Stimulated activated naive CD8-positive, alpha-beta T cell treated with anti-CD3 and anti-CD28 coated beads, Interleukin-15, Interleukin-2, amounts not matched to agents 100 ng/mL and 50 ng/mL, for 24 hours (primary cell): ENCODE measurements around the gene FLOT1.
"Not testable (repeated sequence)": the region's sequence is repeated elsewhere in the genome, so short reads cannot be mapped to it uniquely, and the experiment has no call there.

Source experiments
- H3K27ac Mint-ChIP-seq: one replicate; pipeline ENCODE4 v1.8.0; 2021; ENCODE audit warnings: mild to moderate bottlenecking, mixed read lengths
- H3K27me3 Mint-ChIP-seq: one replicate; pipeline ENCODE4 v1.8.0; 2021; ENCODE audit warnings: mixed read lengths
- H3K36me3 Mint-ChIP-seq: one replicate; pipeline ENCODE4 v1.8.0; 2021; ENCODE audit warnings: low read depth, mixed read lengths
- H3K4me1 Mint-ChIP-seq: one replicate; pipeline ENCODE4 v1.8.0; 2021; ENCODE audit warnings: low read depth, mixed read lengths
- H3K4me3 Mint-ChIP-seq: one replicate; pipeline ENCODE4 v1.8.0; 2021; ENCODE audit warnings: mild to moderate bottlenecking, mixed read lengths
- H3K9me3 Mint-ChIP-seq: one replicate; pipeline ENCODE4 v1.8.0; 2021; ENCODE audit warnings: mixed read lengths

The FLOT1 gene

DNA sequence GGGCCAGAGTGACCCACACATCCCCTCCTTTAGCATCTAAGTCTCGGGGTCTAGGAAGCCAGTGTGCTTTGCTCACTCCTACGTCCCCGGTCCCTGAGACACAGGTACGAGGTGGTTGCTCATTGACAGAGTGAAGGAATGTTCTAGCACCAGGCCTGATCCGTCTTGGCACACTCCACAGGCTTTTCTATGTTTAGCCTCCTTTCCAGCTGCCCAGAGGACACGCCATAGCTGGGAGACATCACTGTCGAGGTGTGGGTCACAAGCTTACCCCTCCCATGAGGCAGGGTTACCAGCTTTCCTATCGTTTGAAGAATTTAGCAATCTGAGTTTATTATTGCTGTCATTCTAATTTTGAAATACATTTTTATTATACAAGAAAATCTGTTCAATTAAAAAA is 32.2 kb upstream of the FLOT1 start:
- H3K27me3 Mint-ChIP-seq = no peaks in the 10 kb centered on the region
- H3K4me3 Mint-ChIP-seq = no peak overlapping the region
- no peaks in the 10 kb centered on the region for H3K9me3 Mint-ChIP-seq
- peaks cover 5% of the 10 kb centered on the region for H3K36me3 Mint-ChIP-seq
- peaks cover 69% of the 10 kb centered on the region for H3K4me1 Mint-ChIP-seq
- H3K27ac Mint-ChIP-seq = no peak overlapping the region

DNA sequence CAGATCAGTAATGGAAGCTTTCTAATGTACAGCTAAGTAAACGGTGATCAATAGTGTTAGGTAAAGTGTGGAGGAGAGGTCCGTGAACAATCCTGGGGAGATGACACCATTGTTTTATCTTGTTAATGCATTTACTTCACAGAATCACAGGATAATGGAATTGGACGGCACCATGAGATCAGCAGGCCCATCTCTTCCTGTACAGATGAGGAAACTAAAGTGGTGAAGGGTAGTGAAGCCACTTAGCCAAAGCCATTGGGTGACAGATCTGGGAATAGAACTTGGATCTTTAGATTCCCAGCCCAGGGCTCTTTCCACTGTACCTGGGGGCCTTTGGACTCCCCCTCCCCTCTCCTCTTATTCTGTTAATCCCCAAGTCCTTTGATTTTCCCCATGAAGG is 28.1 kb upstream of the FLOT1 start:
- H3K27me3 Mint-ChIP-seq = no peaks in the 10 kb centered on the region
- peaks cover 84% of the 10 kb centered on the region for H3K4me1 Mint-ChIP-seq
- peaks cover 5% of the 10 kb centered on the region for H3K36me3 Mint-ChIP-seq
- H3K27ac Mint-ChIP-seq = peak overlapping the region; percentile 100
- no peaks in the 10 kb centered on the region for H3K9me3 Mint-ChIP-seq
- peak overlapping the region; percentile 78 for H3K4me3 Mint-ChIP-seq

DNA sequence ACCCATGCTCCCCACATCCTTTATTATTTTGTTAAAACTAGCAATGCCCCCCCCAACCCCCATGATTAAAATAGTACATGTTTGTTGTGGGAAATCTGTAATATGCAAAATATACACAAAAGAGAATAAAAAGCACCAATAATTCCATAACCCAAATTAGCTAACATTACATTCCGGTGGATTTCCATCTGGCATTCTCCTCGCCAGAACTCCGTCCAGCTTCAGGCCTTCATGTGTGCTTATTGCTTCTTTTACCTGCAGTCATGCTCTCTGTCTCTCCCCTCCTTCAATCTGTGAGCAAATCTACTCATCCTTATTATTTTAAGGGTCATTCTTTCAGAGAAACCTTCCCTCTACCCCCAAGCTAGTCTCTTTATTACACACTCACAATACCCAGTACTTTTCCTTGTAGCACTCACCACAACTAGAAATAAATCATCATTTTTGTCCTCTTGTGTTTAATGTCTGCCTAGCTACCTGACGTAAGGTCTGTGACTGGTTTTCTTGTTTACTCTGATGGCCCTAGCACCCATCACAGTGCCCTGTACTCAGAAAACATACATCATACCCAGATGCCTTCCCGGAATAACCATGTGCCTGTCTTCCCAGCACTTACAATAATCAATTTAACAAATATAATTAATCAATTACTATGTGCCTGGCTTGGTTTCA is 27.5 kb upstream of the FLOT1 start:
- Mint-ChIP-seq H3K4me3 (peak overlapping the region; percentile 78), H3K9me3 (no peaks in the 10 kb centered on the region), H3K27me3 (no peaks in the 10 kb centered on the region), H3K27ac (peak overlapping the region; percentile 100), H3K36me3 (peaks cover 5% of the 10 kb centered on the region), H3K4me1 (peaks cover 84% of the 10 kb centered on the region)

DNA sequence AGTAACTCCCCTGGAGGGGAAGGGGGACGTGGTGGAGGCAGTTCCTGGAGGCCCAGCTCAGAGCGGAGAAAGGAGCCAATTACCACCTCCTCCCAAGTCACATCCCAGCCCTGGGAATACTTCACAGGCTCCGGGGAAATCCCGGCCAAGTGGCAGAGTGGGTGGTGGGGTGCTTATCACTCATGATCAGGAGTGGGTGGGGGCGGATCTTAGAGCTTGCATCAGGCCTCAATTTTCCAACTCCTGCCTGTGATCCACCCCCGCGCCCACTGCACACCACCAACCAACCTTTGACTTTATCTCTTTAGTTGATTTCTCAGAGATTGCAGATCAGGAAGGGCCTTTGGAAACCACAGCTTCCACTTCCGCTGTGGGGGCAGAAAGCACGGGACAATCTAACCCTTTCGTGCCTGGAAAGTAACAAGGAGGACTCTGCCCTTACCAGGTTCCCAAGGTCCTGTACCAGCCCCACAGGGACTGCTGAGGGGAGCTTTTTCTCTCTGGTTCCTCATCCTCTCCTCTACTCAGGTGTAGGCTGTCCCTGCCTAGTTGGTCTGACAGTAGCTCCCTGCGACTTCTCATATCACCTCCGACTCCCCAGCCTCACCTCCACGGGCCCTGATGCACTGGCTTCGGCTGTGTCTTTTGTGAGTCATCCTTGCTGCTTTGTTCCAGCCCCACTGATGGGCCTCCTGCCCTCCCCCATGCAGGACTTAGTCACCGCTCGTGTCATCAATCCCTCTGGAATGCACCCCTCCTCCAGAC is 26.8 kb upstream of the FLOT1 start:
- Mint-ChIP-seq H3K4me3 (peak overlapping the region; percentile 78), H3K9me3 (no peaks in the 10 kb centered on the region), H3K27ac (peak overlapping the region; percentile 100)

DNA sequence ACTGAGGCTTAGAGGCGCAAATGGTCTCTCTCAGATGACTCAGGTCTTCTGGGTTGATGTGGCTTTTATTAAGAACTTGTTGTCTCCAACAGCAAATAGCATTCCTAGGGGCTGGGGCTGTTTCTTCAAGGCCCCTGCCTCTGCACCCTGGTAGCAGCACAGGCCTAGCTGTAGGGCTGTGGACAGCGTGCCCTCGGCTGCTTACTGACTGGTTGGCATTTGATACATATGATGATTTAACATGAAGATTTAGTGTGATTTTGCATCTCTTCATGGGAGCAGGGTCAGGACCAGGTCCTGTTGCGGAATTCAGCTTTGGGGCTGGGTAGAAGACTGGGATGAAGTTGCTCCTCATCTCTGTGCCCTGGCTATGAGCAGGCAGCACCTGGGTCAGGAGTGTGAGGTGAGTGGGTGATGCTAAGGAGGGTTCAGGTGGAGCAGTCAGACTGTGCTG is 26.2 kb upstream of the FLOT1 start:
- Mint-ChIP-seq H3K9me3 (no peaks in the 10 kb centered on the region), H3K4me3 (peak overlapping the region; percentile 78), H3K4me1 (peaks cover 89% of the 10 kb centered on the region), H3K36me3 (peaks cover 5% of the 10 kb centered on the region), H3K27ac (peak overlapping the region; percentile 100), H3K27me3 (no peaks in the 10 kb centered on the region)

More for the DNA sequence above, 26.8 kb upstream of the FLOT1 start:
- Mint-ChIP-seq H3K36me3 (peaks cover 5% of the 10 kb centered on the region), H3K4me1 (peaks cover 89% of the 10 kb centered on the region), H3K27me3 (no peaks in the 10 kb centered on the region)

DNA sequence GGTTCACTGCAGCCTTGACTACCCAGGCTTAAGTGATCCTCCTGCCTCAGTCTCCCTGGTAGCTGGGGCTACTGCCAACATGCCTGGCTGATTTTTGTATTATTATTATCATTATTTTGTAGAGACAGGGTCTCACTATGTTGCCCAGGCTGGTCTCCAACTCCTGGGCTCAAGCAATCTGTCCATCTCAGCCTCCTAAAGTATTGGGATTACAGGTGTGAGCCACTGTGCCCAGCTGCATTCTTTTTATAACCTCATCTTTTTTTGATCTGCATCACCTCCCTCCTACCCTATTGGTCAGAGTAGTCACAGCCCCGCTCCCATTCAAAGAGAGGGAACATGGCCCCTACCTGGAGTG is 25.4 kb upstream of the FLOT1 start:
- peaks cover 91% of the 10 kb centered on the region for H3K4me1 Mint-ChIP-seq
- H3K27me3 Mint-ChIP-seq = no peaks in the 10 kb centered on the region
- H3K4me3 Mint-ChIP-seq = peak overlapping the region; percentile 78
- peaks cover 5% of the 10 kb centered on the region for H3K36me3 Mint-ChIP-seq
- no peaks in the 10 kb centered on the region for H3K9me3 Mint-ChIP-seq
- peak overlapping the region; percentile 100 for H3K27ac Mint-ChIP-seq

DNA sequence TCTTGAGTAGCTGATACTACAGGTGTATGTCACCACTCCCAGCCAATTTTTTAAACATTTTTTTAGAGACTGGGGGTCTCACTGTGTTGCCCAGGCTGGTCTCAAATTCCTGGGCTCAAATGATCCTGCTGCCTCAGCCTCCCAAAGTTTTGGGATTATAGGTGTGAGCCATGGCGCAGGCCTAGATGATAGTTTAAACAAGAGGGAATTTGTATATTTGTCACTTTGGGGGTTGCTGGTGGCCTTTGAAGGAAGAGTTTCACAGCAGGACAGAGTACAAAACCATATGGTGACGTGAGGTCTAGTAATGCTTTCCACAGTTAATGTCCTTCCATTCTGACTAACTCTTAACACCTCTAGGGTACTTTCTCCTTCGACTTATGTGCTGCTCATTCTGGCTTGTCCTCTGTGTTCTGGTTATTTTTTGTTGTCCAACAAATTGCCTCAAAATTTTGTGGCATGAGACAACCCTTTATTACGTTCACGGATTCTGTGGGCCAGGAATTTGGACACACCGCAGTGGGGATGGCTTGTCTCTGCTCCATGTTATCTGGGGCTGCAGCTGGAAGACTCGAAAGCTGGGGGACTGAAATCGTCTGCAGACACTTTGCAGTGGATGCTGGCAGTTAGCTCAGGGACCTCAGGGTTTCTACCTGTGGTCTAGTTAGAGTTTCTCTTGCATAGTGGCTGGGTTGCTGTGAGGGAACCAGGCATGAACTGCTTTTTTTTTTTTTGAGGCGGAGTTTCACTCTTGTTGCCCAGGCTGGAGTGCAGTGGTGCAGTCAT is 24.9 kb upstream of the FLOT1 start:
- Mint-ChIP-seq H3K27me3 (no peaks in the 10 kb centered on the region), H3K9me3 (no peaks in the 10 kb centered on the region), H3K4me1 (peaks cover 85% of the 10 kb centered on the region), H3K36me3 (peaks cover 5% of the 10 kb centered on the region), H3K27ac (peak overlapping the region; percentile 100), H3K4me3 (peak overlapping the region; percentile 78)

DNA sequence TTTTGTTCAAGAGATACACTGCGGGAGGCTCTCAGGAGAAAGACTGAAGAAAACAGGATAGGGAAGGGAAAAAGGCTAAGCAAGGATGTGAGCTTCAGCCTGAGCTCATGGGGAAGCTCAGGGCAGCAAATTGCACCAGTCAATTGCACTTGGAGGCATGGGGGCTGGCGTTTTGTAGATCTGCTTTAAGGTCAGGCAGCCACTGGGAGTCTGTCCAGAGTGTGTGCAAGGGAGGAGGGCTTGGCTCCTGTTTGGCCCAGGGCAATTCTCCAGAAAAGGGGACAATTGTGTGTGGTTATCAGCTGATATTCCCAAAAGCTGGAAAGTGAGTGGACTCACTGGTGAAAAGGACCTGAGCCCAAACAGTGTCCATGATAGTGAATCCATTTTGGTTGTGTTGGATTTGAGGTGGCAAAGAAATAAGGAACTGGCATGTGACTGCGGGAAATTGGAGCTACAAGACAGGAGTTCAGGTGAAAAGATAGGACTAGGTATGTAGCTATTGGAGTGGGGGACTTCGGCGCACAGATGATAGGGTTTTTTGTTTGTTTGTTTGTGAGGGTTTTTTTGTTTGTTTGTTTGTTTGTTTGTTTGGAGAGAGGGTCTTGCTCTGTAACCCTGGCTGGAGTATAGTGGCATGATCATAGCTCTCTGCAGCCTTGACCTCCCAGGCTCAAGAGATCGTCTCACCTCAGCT is 24.1 kb upstream of the FLOT1 start:
- H3K27ac Mint-ChIP-seq = peak overlapping the region; percentile 100
- H3K9me3 Mint-ChIP-seq = no peaks in the 10 kb centered on the region
- H3K36me3 Mint-ChIP-seq = no peaks in the 10 kb centered on the region
- peaks cover 83% of the 10 kb centered on the region for H3K4me1 Mint-ChIP-seq
- H3K4me3 Mint-ChIP-seq = peak overlapping the region; percentile 78
- no peaks in the 10 kb centered on the region for H3K27me3 Mint-ChIP-seq

DNA sequence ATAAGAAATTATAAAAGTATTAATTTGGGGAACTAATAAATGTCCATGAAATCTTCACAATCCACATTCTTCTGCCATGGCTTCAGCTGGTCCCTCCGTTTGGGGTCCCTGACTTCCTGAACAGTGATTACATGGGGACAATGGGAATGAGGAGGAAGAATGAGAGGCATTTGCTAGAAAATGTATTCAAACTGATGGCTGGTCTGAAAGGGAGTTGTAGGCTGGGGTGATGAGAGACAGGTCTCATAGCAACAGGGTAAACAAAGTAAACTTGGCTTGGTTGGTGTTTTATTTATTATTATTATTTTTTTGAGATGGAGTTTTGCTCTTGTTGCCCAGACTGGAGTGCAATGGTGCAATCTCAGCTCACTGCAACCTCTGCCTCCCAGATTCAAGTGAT is 23.0 kb upstream of the FLOT1 start:
- Mint-ChIP-seq H3K4me1 (peaks cover 83% of the 10 kb centered on the region), H3K27ac (peak overlapping the region; percentile 59)
- not testable (repeated sequence) for H3K4me3 Mint-ChIP-seq, H3K36me3 Mint-ChIP-seq, H3K27me3 Mint-ChIP-seq, H3K9me3 Mint-ChIP-seq

DNA sequence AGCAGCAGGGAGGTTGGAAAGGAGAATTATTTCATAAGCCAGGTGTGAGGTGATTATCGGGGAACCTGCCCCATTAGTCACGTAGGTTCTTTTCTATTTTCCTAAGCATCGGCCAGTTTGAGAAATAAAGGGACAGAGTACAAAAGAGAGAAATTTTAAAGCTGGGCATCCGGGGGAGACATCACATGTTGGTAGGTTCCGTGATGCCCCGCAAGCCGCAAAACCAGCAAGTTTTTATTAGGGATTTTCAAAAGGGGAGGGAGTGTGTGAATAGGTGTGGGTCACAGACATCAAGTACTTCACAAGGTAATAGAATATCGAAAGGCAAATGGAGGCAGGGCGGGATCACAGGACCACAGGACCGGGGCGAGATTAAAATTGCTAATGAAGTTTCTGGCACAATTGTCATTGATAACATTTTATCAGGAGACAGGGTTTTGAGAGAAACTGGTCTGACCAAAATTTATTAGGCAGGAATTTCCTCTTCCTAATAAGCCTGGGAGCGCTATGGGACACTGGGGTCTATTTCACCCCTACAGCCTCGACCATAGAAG is 22.1 kb upstream of the FLOT1 start:
- peak overlapping the region; percentile 89 for H3K27ac Mint-ChIP-seq
- not testable (repeated sequence) for H3K27me3 Mint-ChIP-seq

DNA sequence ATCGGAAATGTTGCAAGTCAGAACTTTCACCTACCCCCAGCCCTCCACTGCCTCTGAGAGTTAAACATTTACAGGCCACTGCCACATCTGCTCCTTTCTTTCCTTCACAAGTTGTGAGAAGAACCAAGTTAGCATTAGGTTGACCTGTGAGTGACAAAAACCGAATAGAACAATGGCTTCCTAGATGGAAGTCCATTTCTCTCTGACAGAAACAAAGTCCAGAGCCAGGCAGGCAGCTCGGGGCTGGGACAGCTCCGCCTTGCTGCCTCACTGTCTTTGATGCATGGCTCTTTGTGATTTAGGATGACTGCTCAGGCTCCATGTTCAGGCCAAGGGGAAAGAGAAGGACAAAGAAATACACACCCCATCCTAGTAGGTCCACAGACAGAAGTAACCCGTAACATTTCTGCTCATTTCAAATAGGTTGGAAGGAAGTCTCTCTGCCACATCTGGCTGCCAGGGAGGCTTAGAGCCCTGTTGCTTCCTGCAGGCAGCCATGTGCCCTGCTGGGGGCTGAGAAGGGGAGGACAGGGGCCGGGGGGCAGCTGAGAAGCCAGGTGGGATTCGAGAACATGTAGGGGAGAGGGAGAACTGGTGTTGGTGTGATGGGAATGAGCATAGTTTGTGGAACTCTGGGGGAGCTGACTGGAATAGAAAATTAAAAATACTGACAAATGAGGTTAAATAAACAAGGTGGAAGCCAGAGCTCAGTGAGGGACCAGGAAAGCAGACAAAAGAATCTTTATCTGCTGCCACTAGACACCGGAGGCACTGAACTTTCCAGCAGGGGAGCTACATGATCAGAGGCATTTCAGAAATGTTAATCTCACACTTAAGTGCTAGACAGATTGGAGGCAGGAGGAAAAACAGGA is 21.4 kb upstream of the FLOT1 start:
- H3K27me3 Mint-ChIP-seq = no peaks in the 10 kb centered on the region
- H3K36me3 Mint-ChIP-seq = no peaks in the 10 kb centered on the region
- H3K27ac Mint-ChIP-seq = peak overlapping the region; percentile 89
- no peaks in the 10 kb centered on the region for H3K9me3 Mint-ChIP-seq
- H3K4me1 Mint-ChIP-seq = peaks cover 73% of the 10 kb centered on the region
- no peak overlapping the region for H3K4me3 Mint-ChIP-seq

More for the DNA sequence above, 22.1 kb upstream of the FLOT1 start:
- H3K36me3 Mint-ChIP-seq, H3K9me3 Mint-ChIP-seq, H3K4me3 Mint-ChIP-seq: not testable (repeated sequence)
- peaks cover 73% of the 10 kb centered on the region for H3K4me1 Mint-ChIP-seq

DNA sequence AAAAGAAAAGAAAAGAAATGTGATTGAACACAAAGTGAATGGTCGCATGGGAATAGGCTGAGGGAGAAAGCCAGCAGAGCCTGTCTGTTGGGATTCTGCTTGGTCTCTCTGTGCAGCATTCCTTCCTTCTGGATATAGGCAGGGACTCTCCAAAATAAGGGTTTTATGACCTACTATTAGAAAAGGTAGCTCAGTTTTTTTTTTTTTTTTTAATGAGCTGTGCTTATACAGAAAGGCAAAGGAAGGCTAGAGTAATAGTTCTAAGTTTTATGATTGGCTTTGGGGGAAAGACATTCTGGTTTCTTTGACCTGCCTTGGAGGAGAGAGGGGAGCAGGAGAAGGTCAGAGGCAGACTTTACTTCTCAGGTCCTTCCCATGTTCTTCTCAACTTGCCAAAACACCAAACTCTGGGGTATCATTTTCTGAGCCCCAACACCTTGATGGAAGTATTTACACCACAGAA is 20.7 kb upstream of the FLOT1 start:
- H3K4me1 Mint-ChIP-seq = peaks cover 69% of the 10 kb centered on the region
- no peaks in the 10 kb centered on the region for H3K27me3 Mint-ChIP-seq
- H3K9me3 Mint-ChIP-seq = no peaks in the 10 kb centered on the region
- H3K27ac Mint-ChIP-seq = peak overlapping the region; percentile 89
- no peaks in the 10 kb centered on the region for H3K36me3 Mint-ChIP-seq
- H3K4me3 Mint-ChIP-seq = no peak overlapping the region

DNA sequence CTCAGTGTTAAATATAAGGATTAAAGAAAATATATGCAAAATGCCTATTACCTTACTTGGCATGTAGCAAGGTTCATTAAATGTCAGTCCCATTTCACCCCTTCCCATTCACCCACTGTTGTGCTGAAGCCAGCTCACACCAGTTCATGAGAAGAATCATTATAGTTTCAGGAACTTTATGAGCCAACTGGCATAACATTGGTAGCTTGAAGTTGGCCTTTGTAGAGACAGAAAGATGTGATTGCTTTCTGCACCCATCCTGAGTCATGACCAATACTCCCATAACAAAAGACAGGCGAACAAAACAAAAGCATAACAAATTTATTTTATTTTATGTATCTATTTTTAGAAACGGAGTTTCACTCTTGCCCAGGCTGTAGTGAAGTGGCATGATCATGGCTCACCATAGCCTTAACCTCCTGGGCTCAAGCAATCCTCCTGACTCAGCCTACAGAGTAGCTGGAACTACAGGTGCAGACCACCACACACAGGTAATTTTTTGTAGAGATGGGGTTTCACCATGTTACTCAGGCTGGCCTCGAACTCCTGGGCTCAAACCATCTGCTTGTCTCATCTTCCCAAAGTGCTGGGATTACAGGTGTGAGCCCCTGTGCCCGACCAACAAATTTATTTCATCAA is 19.4 kb upstream of the FLOT1 start:
- Mint-ChIP-seq H3K4me1 (peaks cover 64% of the 10 kb centered on the region), H3K9me3 (no peaks in the 10 kb centered on the region), H3K4me3 (no peak overlapping the region), H3K27ac (peak overlapping the region; percentile 77), H3K36me3 (no peaks in the 10 kb centered on the region), H3K27me3 (no peaks in the 10 kb centered on the region)
